Aorta (tissue), 5 donors: ENCODE measurements around the gene VPS13D. TPM values are rescaled to one million over a fixed set of nuclear protein-coding genes. Genes with fewer than 3 reads are reported as not detected.
A peak's percentile ranks its signal among the peaks of the same experiment; 100 is the strongest.
"Not testable (repeated sequence)": the region's sequence is repeated elsewhere in the genome, so short reads cannot be mapped to it uniquely, and the experiment has no call there.

Source experiments
- ATAC-seq: fragments of 200-7000 bp; cut with Tn5 transposase; one replicate; pipeline ENCODE4 v1.9.1; 2022; ENCODE audit warnings: moderate library complexity; ENCODE audit not compliant: low FRiP score
- DNase-seq, 2 donors: peaks; one replicate each; pipeline ENCODE4 v3.0.0-alpha.2; 2020
- H3K27ac ChIP-seq, 2 donors: one replicate each; pipeline ENCODE4 v1.5.1; 2013; ENCODE audit warnings: low read length in 2 of 2, mild to moderate bottlenecking in 2 of 2, moderate library complexity in 2 of 2, control low read depth in 1 of 2, inconsistent platforms in 1 of 2, low read depth in 1 of 2
- H3K27me3 ChIP-seq, 2 donors: one replicate each; pipeline ENCODE4 v1.6.1; 2013; ENCODE audit warnings: control low read depth in 1 of 2, low read length in 1 of 2, mild to moderate bottlenecking in 1 of 2, moderate library complexity in 1 of 2; ENCODE audit not compliant: insufficient read depth in 2 of 2, control insufficient read depth in 1 of 2
- H3K36me3 ChIP-seq, 2 donors: one replicate each; pipeline ENCODE4 v1.6.1; 2013; ENCODE audit warnings: control low read depth in 1 of 2, low read length in 1 of 2, mild to moderate bottlenecking in 1 of 2; ENCODE audit not compliant: insufficient read depth in 2 of 2, control insufficient read depth in 1 of 2
- H3K4me1 ChIP-seq, 2 donors: one replicate each; pipeline ENCODE4 v1.6.1; 2013; ENCODE audit warnings: low read length in 2 of 2, control low read depth in 1 of 2, mild to moderate bottlenecking in 1 of 2, moderate library complexity in 1 of 2; ENCODE audit not compliant: insufficient read depth in 2 of 2, control insufficient read depth in 1 of 2
- H3K4me3 ChIP-seq, 2 donors: one replicate each; pipeline ENCODE4 v1.5.1; 2013; ENCODE audit warnings: low read length in 2 of 2, control low read depth in 1 of 2, mild to moderate bottlenecking in 1 of 2
- H3K9me3 ChIP-seq: one replicate; pipeline ENCODE4 v1.6.1; 2013; ENCODE audit warnings: mild to moderate bottlenecking, low read length; ENCODE audit not compliant: control insufficient read depth
- WGBS, 2 donors: extraction: QIAGEN DNeasy Blood & Tissue Kit; methylation state at CpG; one replicate each; pipeline ENCODE4 v1.1.7; 2013; 5-methylcytosine and 5-hydroxymethylcytosine counted together
- intact Hi-C, 2 donors: fragments of 100-400 bp; cut with DNase I; formaldehyde crosslinking; loops; one replicate each; pipeline versions ENCODE4 v1.14.2 to v1.15.0; 2022
- polyA plus RNA-seq, 2 donors: library from polyadenylated mRNA; stranded (reverse); fragments of 200-250 nt; gene quantifications; one replicate each; pipeline ENCODE4 v1.2.3, GENCODE V29; 2013
- total RNA-seq, 2 donors: library from RNA; stranded (reverse); fragmentation: NEBNext Ultra II Directional; extraction: Animal tissue kit (Norgen Biotek cat#: 25700); gene quantifications; one replicate each; pipeline ENCODE4 v1.2.1, GENCODE V29; 2021
- donor health status: healthy with polysubstance abuse.
- donor health status: Bipolar disorder and iron deficiency.
- donor health status: DM: no; HTN: no; CAD: no.
- donor health status: DM: no; HTN: no; CAD: no.
- donor health status: DM: yes; HTN: yes; CAD: no.

VPS13D gene
- total and polyA plus RNA-seq, 4 donors, result 15.8 to 134 (median 58.9) TPM

DNA sequence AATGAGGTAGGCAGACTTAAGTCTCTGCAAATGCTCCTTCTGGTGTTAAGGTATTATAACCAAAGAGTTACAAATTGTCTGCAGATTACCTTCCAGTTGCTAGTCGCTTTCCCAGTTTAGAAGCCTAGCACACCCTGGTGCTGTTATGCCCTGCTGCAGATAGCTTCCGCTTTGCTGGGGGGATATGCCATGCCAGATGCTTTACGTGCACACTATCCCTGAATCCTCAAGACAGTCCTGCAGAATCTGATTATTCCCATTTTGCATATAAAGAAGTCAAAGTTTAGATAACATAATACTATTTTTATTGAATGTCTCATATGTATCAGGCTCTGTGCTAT is 221.7 kb downstream of the VPS13D start:
- ATAC-seq (no peak), DNase-seq (no peak)
- intact Hi-C loops, result loop anchor here in 1 of 2 donors (10.0 kb wide), 1 partner anchor 143 kb away; no protein-coding TSS in a partner anchor
- peaks cover 11 to 29% of the 10 kb centered on the region in 2 donors for H3K4me1 ChIP-seq
- H3K9me3 ChIP-seq, result no peaks in the 10 kb centered on the region
- WGBS, 2 donors, result 88 to 93% methylated on average over 3 of the region's 3 CpGs
- no peaks in the 10 kb centered on the region for H3K27me3 ChIP-seq
- no peak overlapping the region for H3K4me3 ChIP-seq
- no peaks in the 10 kb centered on the region for H3K36me3 ChIP-seq
- H3K27ac ChIP-seq, result peak overlapping the region in 1 of 2 donors; percentile 71

DNA sequence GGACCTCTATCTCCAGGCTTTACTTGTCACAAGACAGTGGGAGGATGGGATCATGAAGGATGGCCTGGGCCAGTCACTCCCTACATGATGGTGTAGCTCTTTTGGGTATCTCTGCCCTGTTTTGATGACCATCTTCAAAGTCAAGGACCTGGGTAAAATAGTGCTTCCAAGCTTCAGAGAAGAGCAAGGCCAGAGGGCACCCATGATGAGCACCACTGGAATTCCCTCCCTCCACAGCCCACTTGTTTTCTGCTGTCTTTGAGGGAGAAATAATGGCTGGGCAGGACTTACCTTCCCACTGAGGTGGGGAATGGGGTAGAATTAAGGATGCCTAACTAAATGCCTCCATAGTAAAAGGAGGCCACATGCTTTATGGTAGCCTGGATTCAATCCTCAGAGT is 222.4 kb downstream of the VPS13D start:
- H3K27me3 ChIP-seq, result no peaks in the 10 kb centered on the region
- intact Hi-C loops, result loop anchor here in 1 of 2 donors (10.0 kb wide), 1 partner anchor 143 kb away; no protein-coding TSS in a partner anchor
- no peaks in the 10 kb centered on the region for H3K36me3 ChIP-seq
- H3K27ac ChIP-seq, result peak overlapping the region in 1 of 2 donors; percentile 22
- H3K9me3 ChIP-seq, result no peaks in the 10 kb centered on the region
- no peak for ATAC-seq
- no peak overlapping the region for H3K4me3 ChIP-seq
- DNase-seq, result no peak
- peaks cover 13 to 28% of the 10 kb centered on the region in 2 donors for H3K4me1 ChIP-seq

DNA sequence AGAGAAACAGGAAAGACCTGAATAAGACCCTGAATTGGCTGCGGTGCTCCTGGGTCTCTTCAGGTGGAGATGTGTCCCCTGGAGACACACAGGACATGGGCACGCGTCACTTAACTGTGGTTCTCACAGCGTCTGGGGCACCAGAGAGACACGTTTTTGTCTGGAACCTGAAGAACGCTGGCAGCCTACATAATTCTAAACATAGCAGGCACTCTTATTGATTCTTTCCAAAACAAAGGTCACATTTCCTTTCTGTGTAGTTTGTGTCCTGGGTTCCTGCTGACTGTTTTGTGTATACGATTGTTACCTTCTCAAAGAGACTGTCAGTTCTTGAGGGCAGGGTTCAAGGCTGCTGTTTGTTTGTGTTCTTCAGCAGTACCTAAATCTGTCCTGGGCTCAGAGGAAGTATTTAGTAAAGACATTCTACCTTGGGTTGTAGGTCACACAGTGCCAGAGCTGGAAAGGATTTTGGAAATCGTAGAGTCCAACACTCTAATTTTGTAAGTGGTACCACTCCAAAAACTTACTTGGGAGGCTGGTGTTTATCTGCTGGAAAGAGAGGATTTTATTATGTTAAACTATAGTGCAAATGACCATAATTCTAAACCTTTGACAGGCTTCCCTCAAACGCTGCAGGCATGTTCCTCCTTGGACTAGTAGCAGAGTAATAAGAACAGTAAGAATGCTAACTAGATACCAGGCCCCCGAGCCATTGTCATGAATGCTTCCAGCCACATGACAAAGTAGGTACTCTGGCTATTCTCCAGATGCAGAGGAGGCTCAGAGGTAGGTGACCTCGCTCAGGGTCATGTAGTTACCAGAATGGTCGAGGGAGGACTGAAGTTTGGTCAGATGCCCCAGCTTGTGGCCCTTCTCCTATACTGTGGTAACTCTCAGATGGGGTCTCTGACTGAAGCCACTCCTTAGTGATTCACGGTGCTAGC is 223.8 kb downstream of the VPS13D start:
- Histone ChIP-seq H3K4me1 (peaks cover 12 to 25% of the 10 kb centered on the region in 2 donors), H3K27me3 (no peaks in the 10 kb centered on the region), H3K27ac (peak overlapping the region; percentile 87 to 91), H3K4me3 (no peak overlapping the region), H3K9me3 (no peaks in the 10 kb centered on the region), H3K36me3 (no peaks in the 10 kb centered on the region)
- DNase-seq (no peak), ATAC-seq (peak; percentile 11)
- WGBS, 2 donors, result 8 to 16% methylated on average over 13 of the region's 13 CpGs
- intact Hi-C loops, result loop anchor here in 1 of 2 donors (10.0 kb wide), 1 partner anchor 141 kb away; no protein-coding TSS in a partner anchor

DNA sequence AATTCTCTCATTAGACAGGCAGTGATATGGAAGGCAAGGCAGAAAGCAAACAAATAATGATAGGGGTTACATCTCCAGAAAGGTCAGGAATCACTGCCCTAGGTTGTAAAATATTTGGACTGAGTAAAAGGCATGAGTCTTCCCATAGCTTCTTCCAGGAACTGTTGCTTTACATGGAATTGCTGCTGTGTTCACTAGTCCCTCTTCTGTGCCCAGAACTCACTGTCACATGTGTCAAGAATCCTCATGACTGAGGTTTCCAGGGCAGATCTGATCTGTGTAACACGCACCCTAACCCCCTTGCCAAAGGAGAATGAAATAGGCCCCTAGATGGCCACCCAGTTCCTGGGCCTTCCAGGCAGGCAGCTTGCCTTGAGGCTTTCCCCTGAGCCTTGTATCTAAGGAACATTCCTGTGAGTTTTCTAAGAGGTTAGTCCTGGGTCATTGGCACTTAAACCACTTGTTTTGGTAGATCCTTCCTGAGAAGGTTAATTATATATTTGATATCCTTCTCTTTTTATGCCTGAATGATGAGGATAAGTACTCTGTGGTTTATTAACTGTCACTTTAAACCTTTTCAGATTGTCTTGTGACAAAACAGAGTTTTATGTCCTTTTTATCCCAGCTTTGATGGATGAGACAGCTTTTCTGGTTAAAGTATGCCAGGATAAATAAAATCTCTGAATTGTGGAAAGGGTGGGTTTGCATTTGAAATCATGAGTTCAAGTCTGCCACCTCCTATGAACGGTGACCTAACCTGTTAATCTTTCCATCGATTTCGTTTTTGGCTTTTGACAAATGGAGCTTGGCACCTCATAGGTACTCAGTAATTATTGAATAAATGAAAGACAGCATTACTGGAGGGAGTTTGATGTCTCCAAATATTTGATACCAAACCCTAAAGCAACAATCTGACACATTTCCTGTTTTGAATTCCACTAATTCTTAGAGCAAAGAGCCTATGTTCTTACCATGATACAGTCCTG is 224.9 kb downstream of the VPS13D start:
- peak; percentile 75 for ATAC-seq
- Histone ChIP-seq H3K27me3 (no peaks in the 10 kb centered on the region), H3K9me3 (no peaks in the 10 kb centered on the region), H3K27ac (peak overlapping the region; percentile 87 to 89), H3K4me3 (no peak overlapping the region), H3K36me3 (no peaks in the 10 kb centered on the region), H3K4me1 (peaks cover 12 to 25% of the 10 kb centered on the region in 2 donors)
- WGBS, 2 donors, result 5 to 7% methylated on average over 4 of the region's 4 CpGs
- peak in 1 of 2 donors; percentile 71 for DNase-seq
- intact Hi-C loops, result loop anchor here in 1 of 2 donors (10.0 kb wide), 1 partner anchor 140 kb away; no protein-coding TSS in a partner anchor

DNA sequence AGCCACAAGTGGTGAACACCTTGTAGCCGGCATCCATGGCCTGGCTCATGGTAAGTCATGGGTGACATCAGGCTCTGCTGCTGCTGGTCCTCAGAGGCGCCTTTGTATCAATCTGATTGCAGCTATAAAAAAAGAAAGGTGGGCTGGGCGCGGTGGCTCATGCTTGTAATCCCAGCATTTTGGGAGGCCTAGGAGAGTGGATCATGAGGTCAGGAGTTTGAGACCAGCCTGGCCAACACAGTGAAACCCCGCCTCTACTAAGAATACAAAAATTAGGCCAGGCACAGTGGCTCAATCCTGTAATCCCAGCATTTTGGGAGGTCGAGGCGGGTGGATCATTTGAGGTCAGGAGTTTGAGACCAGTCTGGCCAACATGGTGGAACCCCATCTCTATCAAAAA is 226.3 kb downstream of the VPS13D start:
- intact Hi-C loops, result loop anchor here in 1 of 2 donors (10.0 kb wide), 1 partner anchor 139 kb away; no protein-coding TSS in a partner anchor
- DNase-seq, H3K4me3 ChIP-seq, ATAC-seq, H3K9me3 ChIP-seq, H3K27me3 ChIP-seq, H3K36me3 ChIP-seq: not testable (repeated sequence)
- peak overlapping the region in 1 of 2 donors; percentile 28 for H3K27ac ChIP-seq
- WGBS, 2 donors, result 98% methylated on average over 7 of the region's 7 CpGs
- H3K4me1 ChIP-seq, result peaks cover 12 to 29% of the 10 kb centered on the region in 2 donors

DNA sequence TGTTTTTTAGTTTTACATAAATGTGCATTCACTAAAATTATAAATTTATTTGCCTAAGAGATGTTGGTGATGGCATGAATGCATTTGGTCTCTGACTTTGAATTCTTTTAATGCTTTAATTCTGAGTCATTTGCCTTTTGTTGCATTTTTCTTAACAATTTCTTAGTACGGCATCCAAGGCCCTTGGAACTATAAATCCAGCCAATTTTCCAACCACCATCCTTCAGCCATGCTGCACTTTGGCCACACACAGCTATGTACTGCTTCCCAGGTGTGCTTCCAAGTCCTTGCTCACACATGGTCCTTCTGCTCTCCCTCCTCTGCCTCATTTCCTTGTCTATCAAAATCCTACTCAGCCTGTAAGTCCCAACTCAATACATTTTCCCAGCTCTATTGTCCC is 227.1 kb downstream of the VPS13D start:
- no peak for ATAC-seq
- no peak for DNase-seq
- H3K27me3 ChIP-seq, result no peaks in the 10 kb centered on the region
- intact Hi-C loops, result loop anchor here in 1 of 2 donors (10.0 kb wide), 1 partner anchor 138 kb away; no protein-coding TSS in a partner anchor
- H3K4me3 ChIP-seq, result no peak overlapping the region
- H3K9me3 ChIP-seq, result no peaks in the 10 kb centered on the region
- peaks cover 9 to 29% of the 10 kb centered on the region in 2 donors for H3K4me1 ChIP-seq
- 5 to 6% methylated on average over 1 of the region's 1 CpG for WGBS, 2 donors
- H3K27ac ChIP-seq, result peak overlapping the region; percentile 57 to 94
- no peaks in the 10 kb centered on the region for H3K36me3 ChIP-seq

DNA sequence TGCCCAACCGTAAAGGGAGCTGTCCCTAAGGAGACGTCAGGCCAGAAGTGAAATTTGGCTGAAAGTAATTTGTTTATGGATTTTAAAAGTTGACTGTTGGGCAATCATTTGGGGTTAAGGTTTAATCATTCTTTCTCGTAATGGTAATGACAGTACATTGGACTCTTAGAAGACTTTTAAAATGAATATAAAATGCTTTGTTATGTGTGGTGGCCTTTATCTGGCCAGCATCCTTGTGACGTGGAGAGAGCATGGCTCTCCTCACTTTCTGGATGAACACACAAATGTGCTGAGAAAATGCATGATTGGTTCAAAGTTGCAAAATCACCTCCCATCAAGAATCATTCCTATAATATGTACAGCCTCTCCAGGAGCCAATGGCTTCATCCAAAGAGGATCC is 227.9 kb downstream of the VPS13D start:
- Histone ChIP-seq H3K27ac (peak overlapping the region; percentile 57 to 73), H3K4me3 (no peak overlapping the region), H3K4me1 (peaks cover 11 to 30% of the 10 kb centered on the region in 2 donors), H3K27me3 (no peaks in the 10 kb centered on the region), H3K9me3 (no peaks in the 10 kb centered on the region), H3K36me3 (no peaks in the 10 kb centered on the region)
- peak; percentile 61 for ATAC-seq
- WGBS, 2 donors, result 8 to 21% methylated on average over 4 of the region's 4 CpGs
- intact Hi-C loops, result loop anchor here in 1 of 2 donors (10.0 kb wide), 1 partner anchor 137 kb away; no protein-coding TSS in a partner anchor
- DNase-seq, result no peak

DNA sequence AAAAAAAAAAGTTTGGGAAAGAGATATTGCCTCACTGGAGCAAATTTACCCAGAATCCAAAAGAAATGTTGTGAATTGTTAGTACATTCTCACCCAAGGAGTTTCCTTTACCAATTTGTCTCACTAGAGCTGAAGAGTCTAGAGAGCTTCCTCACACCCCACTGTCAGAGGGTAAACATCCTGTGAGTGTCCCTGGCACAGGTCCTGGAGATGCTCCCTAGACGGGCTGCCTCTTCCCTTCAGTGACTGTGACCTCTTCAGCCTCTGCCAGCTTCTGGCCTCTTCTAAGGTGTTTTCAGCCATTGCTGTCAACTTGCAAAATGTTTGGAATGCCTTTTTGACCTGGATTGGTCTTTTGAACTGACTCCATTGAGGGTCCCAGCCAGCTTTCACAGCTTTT is 228.7 kb downstream of the VPS13D start:
- DNase-seq, result no peak
- H3K4me1 ChIP-seq, result peaks cover 7 to 38% of the 10 kb centered on the region in 2 donors
- no peaks in the 10 kb centered on the region for H3K9me3 ChIP-seq
- no peaks in the 10 kb centered on the region for H3K27me3 ChIP-seq
- no peak for ATAC-seq
- no peaks in the 10 kb centered on the region for H3K36me3 ChIP-seq
- H3K27ac ChIP-seq, result peak overlapping the region; percentile 49 to 73
- no peak overlapping the region for H3K4me3 ChIP-seq
- intact Hi-C loops, result loop anchor here in 1 of 2 donors (10.0 kb wide), 1 partner anchor 136 kb away; no protein-coding TSS in a partner anchor
- WGBS, 2 donors, result 89 to 90% methylated on average over 1 of the region's 1 CpG
